ENCODE data around the gene CADM4.

DNA sequence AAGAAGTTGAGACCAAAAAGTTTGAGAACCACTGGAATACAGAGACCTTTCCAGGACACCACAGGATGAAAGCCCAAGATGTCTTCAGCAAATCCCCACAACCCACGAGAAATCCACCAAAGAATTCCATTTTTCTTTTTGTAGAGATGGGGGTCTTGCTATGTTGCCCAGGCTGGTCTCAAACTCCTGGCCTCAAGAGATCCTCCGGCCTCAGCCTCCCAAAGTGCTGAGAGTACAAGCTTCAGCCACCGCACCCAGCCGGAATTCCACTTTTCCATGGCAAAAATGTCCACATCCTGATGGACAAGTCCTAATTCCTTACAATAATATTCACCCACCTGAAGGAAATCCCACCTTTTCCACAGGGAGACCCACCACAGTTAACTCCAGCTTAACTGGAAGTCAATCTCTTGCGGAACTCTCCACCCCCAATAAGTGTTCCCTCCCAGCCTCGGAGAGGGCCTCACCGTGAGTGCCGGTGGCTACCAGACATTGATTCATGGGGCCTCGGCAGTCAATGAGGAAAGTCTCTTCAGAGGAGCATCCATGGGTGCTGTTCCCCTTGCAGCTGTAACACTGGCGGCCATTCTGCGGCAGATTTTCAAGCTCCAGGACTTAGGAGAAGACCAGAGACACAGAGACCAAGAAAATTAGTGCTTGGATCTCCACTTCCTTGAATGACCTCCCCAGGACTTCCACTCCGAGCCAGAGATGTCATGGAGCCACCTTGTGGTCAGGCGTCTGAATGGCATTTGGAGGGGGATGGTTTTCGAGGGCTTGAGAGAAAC is 12.3 kb upstream of the CADM4 start:
- TF ChIP-seq, protein P1, sequence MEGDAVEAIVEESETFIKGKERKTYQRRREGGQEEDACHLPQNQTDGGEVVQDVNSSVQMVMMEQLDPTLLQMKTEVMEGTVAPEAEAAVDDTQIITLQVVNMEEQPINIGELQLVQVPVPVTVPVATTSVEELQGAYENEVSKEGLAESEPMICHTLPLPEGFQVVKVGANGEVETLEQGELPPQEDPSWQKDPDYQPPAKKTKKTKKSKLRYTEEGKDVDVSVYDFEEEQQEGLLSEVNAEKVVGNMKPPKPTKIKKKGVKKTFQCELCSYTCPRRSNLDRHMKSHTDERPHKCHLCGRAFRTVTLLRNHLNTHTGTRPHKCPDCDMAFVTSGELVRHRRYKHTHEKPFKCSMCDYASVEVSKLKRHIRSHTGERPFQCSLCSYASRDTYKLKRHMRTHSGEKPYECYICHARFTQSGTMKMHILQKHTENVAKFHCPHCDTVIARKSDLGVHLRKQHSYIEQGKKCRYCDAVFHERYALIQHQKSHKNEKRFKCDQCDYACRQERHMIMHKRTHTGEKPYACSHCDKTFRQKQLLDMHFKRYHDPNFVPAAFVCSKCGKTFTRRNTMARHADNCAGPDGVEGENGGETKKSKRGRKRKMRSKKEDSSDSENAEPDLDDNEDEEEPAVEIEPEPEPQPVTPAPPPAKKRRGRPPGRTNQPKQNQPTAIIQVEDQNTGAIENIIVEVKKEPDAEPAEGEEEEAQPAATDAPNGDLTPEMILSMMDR (IDR thresholded peaks at IDR 0.05): peak; percentile 53 to 82 (median 77)
- no peak for TF ChIP-seq POLR2A (IDR thresholded peaks at IDR 0.05)

Measured in breast epithelium (tissue), 3 donors.